ENCODE results near the gene LRMDA.

DNA sequence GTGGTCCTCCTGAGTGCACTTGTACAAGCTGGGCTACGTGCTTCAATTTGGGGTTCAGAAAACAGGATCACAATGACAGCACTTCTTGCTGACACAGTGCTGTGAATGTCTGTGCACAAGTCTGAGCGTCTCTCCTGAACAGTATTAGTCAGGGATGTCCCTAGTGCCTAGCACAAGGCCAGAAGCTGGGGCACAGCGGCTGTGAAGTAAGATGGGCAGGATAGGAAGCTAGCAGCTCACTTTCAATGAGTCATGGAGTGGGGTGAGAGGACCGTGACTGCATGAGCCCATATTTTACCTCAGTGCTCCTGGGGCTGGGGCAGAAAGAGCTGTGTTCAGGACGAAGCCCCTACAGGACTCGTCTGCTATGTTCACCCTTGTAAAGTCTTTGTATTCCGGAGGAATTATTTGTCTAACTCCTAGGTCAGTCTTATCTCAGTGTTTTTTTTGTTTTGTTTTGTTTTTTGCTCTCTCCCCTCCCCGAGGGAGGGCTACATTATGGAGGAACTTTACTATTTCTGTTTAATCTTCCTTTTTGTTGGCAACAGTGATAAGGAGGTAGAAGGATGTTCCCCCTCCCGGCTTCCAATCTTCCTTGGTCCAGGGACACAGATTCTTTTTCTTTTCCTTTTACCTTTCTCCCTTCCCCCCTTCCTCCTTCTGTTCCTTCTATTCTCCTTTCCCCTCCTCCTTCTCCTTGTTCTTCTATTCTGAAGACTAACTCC lies 2.8 kb upstream of the LRMDA start:
- TF ChIP-seq CTCF (CRISPR knock-in tag; IDR thresholded peaks at IDR 0.05) (no peak), POLR2A (IDR thresholded peaks at IDR 0.05; ENCODE audit: insufficient read depth in 1 of 2, low read depth in 2 of 2, low read length in 2 of 2) (no peak), NR2F2 (IDR thresholded peaks at IDR 0.05; ENCODE audit: borderline replicate concordance, low read depth) (no peak), SMARCC2 (IDR thresholded peaks at IDR 0.05) (no peak), MYC (CRISPR knock-in tag; IDR thresholded peaks at IDR 0.05; ENCODE audit: borderline replicate concordance) (no peak), POLR2AphosphoS2 (IDR thresholded peaks at IDR 0.05; ENCODE audit: low read depth, low read length) (no peak), CBFB (CRISPR knock-in tag; IDR thresholded peaks at IDR 0.05) (no peak), THAP11 (CRISPR knock-in tag; IDR thresholded peaks at IDR 0.05) (no peak), SOX6 (IDR thresholded peaks at IDR 0.05) (no peak), SOX6 (CRISPR knock-in tag; IDR thresholded peaks at IDR 0.05) (no peak)

Data from HepG2 (cell line).